Tibial nerve (tissue), 4 donors: ENCODE data around the gene PRKCZ. TPM values are rescaled to one million over a fixed set of nuclear protein-coding genes. Genes with fewer than 3 reads are reported as not detected.

Source experiments
- DNase-seq, 2 donors: peaks; one replicate each; pipeline ENCODE4 v3.0.0-alpha.2; 2019; ENCODE audit warnings: low spot score in 2 of 2
- H3K27ac ChIP-seq, 4 donors: fragments of 200-600 bp; sonication (generic) in 3 of 4; one replicate each; pipeline ENCODE4 v1.5.1; 2017 to 2019; ENCODE audit warnings: mild to moderate bottlenecking in 1 of 4
- H3K27me3 ChIP-seq, 2 donors: fragments of 200-600 bp; sonication (generic) in 1 of 2; one replicate each; pipeline versions ENCODE4 v1.5.1 to v1.6.0; 2017 to 2019
- H3K36me3 ChIP-seq, 3 donors: fragments of 200-600 bp; sonication (generic); one replicate each; pipeline ENCODE4 v1.5.1; 2018 to 2019
- H3K4me1 ChIP-seq, 4 donors: fragments of 200-600 bp; sonication (generic) in 3 of 4; one replicate each; pipeline ENCODE4 v1.5.1; 2017 to 2019
- H3K4me3 ChIP-seq, 4 donors: fragments of 200-600 bp; sonication (generic) in 3 of 4; one replicate each; pipeline ENCODE4 v1.5.1; 2017 to 2019; ENCODE audit warnings: mild to moderate bottlenecking in 1 of 4, moderate library complexity in 1 of 4
- H3K9me3 ChIP-seq, 4 donors: fragments of 200-600 bp; sonication (generic) in 3 of 4; one replicate each; pipeline ENCODE4 v1.5.1; 2017 to 2019
- CTCF ChIP-seq, 5 experiments: fragments of 200-600 bp in 3 of 5; fragments of 450-650 bp in 2 of 5; sonication (generic) in 3 of 5; IDR thresholded peaks; one replicate each; pipeline ENCODE4 v1.5.1; 2016 to 2019; ENCODE audit warnings: antibody characterized with exemption in 5 of 5, mild to moderate bottlenecking in 3 of 5, moderate library complexity in 2 of 5
- EP300 ChIP-seq, 2 donors: sonication (generic); formaldehyde crosslinking; IDR thresholded peaks; one replicate each; pipeline ENCODE4 v1.6.1; 2017; ENCODE audit warnings: antibody characterized with exemption in 2 of 2, mild to moderate bottlenecking in 1 of 2
- POLR2A ChIP-seq, 2 donors: fragments of 450-650 bp; IDR thresholded peaks; one replicate each; pipeline ENCODE4 v1.6.1; 2017; ENCODE audit warnings: antibody characterized with exemption in 2 of 2, mild to moderate bottlenecking in 2 of 2, moderate library complexity in 2 of 2
- WGBS, 2 donors: methylation state at CpG; one replicate each; pipeline ENCODE4 v1.1.5; 2018; 5-methylcytosine and 5-hydroxymethylcytosine counted together
- total RNA-seq, 4 donors: library from RNA; depleted of rRNA; stranded (reverse); fragments of >200 nt; gene quantifications; one replicate each; pipeline ENCODE4 v1.1.0, GENCODE V29; 2016

Gene PRKCZ
- total RNA-seq, 4 donors from 2014 or later, result 2.0 to 3.9 (median 2.8) TPM

- Histone ChIP-seq H3K9me3 (no peaks in the 10 kb centered on the region), H3K36me3 (no peaks in the 10 kb centered on the region), H3K27me3 (no peaks in the 10 kb centered on the region), H3K4me1 (peaks cover 0 to 18% (median 0%) of the 10 kb centered on the region in 4 donors), H3K27ac (no peak overlapping the region), H3K4me3 (no peak overlapping the region)
- no peak for TF ChIP-seq EP300 (IDR thresholded peaks at IDR 0.05)
- TF ChIP-seq CTCF (IDR thresholded peaks at IDR 0.05), result no peak
- TF ChIP-seq POLR2A (IDR thresholded peaks at IDR 0.05), result no peak
- WGBS, 2 donors, result 89 to 96% methylated on average over 18 to 24 of the region's 26 CpGs
- no peak for DNase-seq
Measured at GRCh38 chr1:2172012-2172411, 121.8 kb downstream of the PRKCZ start.

GRCh38 chr1:2172551-2173146, 122.4 kb downstream of the PRKCZ start:
- Histone ChIP-seq H3K9me3 (no peaks in the 10 kb centered on the region), H3K27me3 (no peaks in the 10 kb centered on the region), H3K36me3 (no peaks in the 10 kb centered on the region), H3K27ac (no peak overlapping the region), H3K4me1 (peaks cover 0 to 18% (median 0%) of the 10 kb centered on the region in 4 donors), H3K4me3 (no peak overlapping the region)
- TF ChIP-seq EP300 (IDR thresholded peaks at IDR 0.05), result no peak
- TF ChIP-seq CTCF (IDR thresholded peaks at IDR 0.05), result no peak
- no peak for TF ChIP-seq POLR2A (IDR thresholded peaks at IDR 0.05)
- DNase-seq, result no peak
- 87 to 91% methylated on average over 32 to 33 of the region's 33 CpGs for WGBS, 2 donors

GRCh38 chr1:2173546-2174347, 123.5 kb downstream of the PRKCZ start:
- no peak for DNase-seq
- Histone ChIP-seq H3K36me3 (no peaks in the 10 kb centered on the region), H3K27ac (peak overlapping the region in 1 of 4 donors; percentile 59), H3K4me1 (peaks cover 0 to 18% (median 0%) of the 10 kb centered on the region in 4 donors), H3K9me3 (no peaks in the 10 kb centered on the region), H3K27me3 (no peaks in the 10 kb centered on the region), H3K4me3 (no peak overlapping the region)
- TF ChIP-seq POLR2A (IDR thresholded peaks at IDR 0.05) (no peak), EP300 (IDR thresholded peaks at IDR 0.05) (no peak), CTCF (IDR thresholded peaks at IDR 0.05) (no peak)
- WGBS, 2 donors, result 75 to 88% methylated on average over 30 to 32 of the region's 37 CpGs

- Histone ChIP-seq H3K9me3 (no peaks in the 10 kb centered on the region), H3K4me1 (peaks cover 0 to 18% (median 0%) of the 10 kb centered on the region in 4 donors), H3K27ac (peak overlapping the region in 1 of 4 donors; percentile 59), H3K27me3 (no peaks in the 10 kb centered on the region), H3K4me3 (peak overlapping the region; percentile 1 to 43 (median 26)), H3K36me3 (no peaks in the 10 kb centered on the region)
- DNase-seq, result peak in 1 of 2 donors; percentile 48
- TF ChIP-seq CTCF (IDR thresholded peaks at IDR 0.05) (peak; percentile 94 to 98 (median 95)), EP300 (IDR thresholded peaks at IDR 0.05) (peak in 1 of 2 donors; percentile 43), POLR2A (IDR thresholded peaks at IDR 0.05) (peak in 1 of 2 donors; percentile 22)
- WGBS, 2 donors, result 24 to 48% methylated on average over 14 to 30 of the region's 31 CpGs
Measured at GRCh38 chr1:2174348-2175054, 124.3 kb downstream of the PRKCZ start.
